Sigmoid colon (tissue), 7 donors: Measurements from ENCODE around the gene NTRK1. TPM values are rescaled to one million over a fixed set of nuclear protein-coding genes. Genes with fewer than 3 reads are reported as not detected.

Experiments used
- DNase-seq: peaks from one replicate; pipeline ENCODE4 v3.0.0-alpha.2; 2019
- H3K27ac ChIP-seq, 4 donors: fragments of 200-600 bp; sonication (generic); one replicate each; pipeline ENCODE4 v1.5.1; 2016 to 2019; ENCODE audit warnings: mild to moderate bottlenecking in 1 of 4
- H3K27me3 ChIP-seq, 3 donors: fragments of 200-600 bp; sonication (generic); one replicate each; pipeline ENCODE4 v1.5.1; 2019; ENCODE audit warnings: mild to moderate bottlenecking in 1 of 3
- H3K36me3 ChIP-seq, 4 donors: fragments of 200-600 bp; sonication (generic); one replicate each; pipeline ENCODE4 v1.5.1; 2016 to 2019
- H3K4me1 ChIP-seq, 4 donors: fragments of 200-600 bp; sonication (generic); one replicate each; pipeline ENCODE4 v1.5.1; 2017 to 2019
- H3K4me3 ChIP-seq, 4 donors: fragments of 200-600 bp; sonication (generic); one replicate each; pipeline ENCODE4 v1.5.1; 2017 to 2019; ENCODE audit warnings: mild to moderate bottlenecking in 2 of 4, moderate library complexity in 1 of 4
- H3K9me3 ChIP-seq, 4 donors: fragments of 200-600 bp in 3 of 4; sonication (generic) in 3 of 4; one replicate each; pipeline versions ENCODE4 v1.5.1 to v1.6.1; 2013 to 2019
- CTCF ChIP-seq, 4 experiments: fragments of 450-650 bp in 3 of 4; fragments of 200-600 bp in 1 of 4; IDR thresholded peaks; one replicate each; pipeline ENCODE4 v1.5.1; 2016 to 2019; ENCODE audit warnings: antibody characterized with exemption in 4 of 4, mild to moderate bottlenecking in 3 of 4, moderate library complexity in 2 of 4
- EP300 ChIP-seq, 4 donors: sonication (generic); formaldehyde crosslinking; IDR thresholded peaks; one replicate each; pipeline ENCODE4 v1.6.1; 2017; ENCODE audit warnings: antibody characterized with exemption in 4 of 4
- POLR2A ChIP-seq, 2 donors: fragments of 450-650 bp; IDR thresholded peaks; one replicate each; pipeline ENCODE4 v1.6.1; 2016; ENCODE audit warnings: antibody characterized with exemption in 2 of 2, mild to moderate bottlenecking in 2 of 2, moderate library complexity in 2 of 2
- POLR2AphosphoS5 ChIP-seq, 4 donors: sonication (generic); formaldehyde crosslinking; IDR thresholded peaks; one replicate each; pipeline ENCODE4 v1.6.1; 2017; ENCODE audit warnings: antibody characterized with exemption in 4 of 4
- WGBS, 2 donors: extraction: QIAGEN DNeasy Blood & Tissue Kit; methylation state at CpG; one replicate each; pipeline ENCODE4 v1.1.7; 2013; 5-methylcytosine and 5-hydroxymethylcytosine counted together
- intact Hi-C: fragments of 100-400 bp; cut with DNase I; formaldehyde crosslinking; loops from one replicate; pipeline ENCODE4 v1.15.1; 2023
- polyA plus RNA-seq, 3 donors: library from polyadenylated mRNA; stranded (reverse); fragments of 200-250 nt; gene quantifications; one replicate each; pipeline ENCODE4 v1.2.3, GENCODE V29; 2013
- total RNA-seq, 4 donors: library from RNA; depleted of rRNA; stranded (reverse); fragments of >200 nt; gene quantifications; one replicate each; pipeline ENCODE4 v1.1.0, GENCODE V29; 2016
- donor health status: healthy with polysubstance abuse.
- donor health status: Bipolar disorder and iron deficiency.
- donor health status: healthy.

NTRK1 gene
- total and polyA plus RNA-seq, 7 donors, result 0.42 to 4.9 (median 2.0) TPM; not detected in 1

- intact Hi-C loops, result loop anchor here (1.0 to 10.0 kb wide), 3 partner anchors 28 to 188 kb away; partner anchors contain the start of genes CRABP2 and LRRC71
- WGBS, 2 donors, result 3 to 8% methylated on average over 48 of the region's 48 CpGs
- TF ChIP-seq CTCF (IDR thresholded peaks at IDR 0.05), result peak; percentile 14 to 77 (median 60)
- TF ChIP-seq EP300 (IDR thresholded peaks at IDR 0.05), result no peak
- no peak for TF ChIP-seq POLR2A (IDR thresholded peaks at IDR 0.05)
- TF ChIP-seq POLR2AphosphoS5 (IDR thresholded peaks at IDR 0.05), result peak in 2 of 4 donors; percentile 4 to 43
- DNase-seq, result peak; percentile 95
- Histone ChIP-seq H3K36me3 (no peaks in the 10 kb centered on the region), H3K9me3 (no peaks in the 10 kb centered on the region), H3K27me3 (peaks cover 18 to 31% (median 22%) of the 10 kb centered on the region in 3 donors), H3K27ac (peak overlapping the region; percentile 72 to 83 (median 77)), H3K4me1 (peaks cover 0 to 25% (median 15%) of the 10 kb centered on the region in 4 donors), H3K4me3 (peak overlapping the region; percentile 7 to 45 (median 44))
Measured at GRCh38 chr1:156892190-156893047, 31.8 kb downstream of the NTRK1 start.

GRCh38 chr1:156893048-156893953 lies 32.6 kb downstream of the NTRK1 start, which contains the start of gene PEAR1:
PEAR1 (plus strand) TSS chr1:156893718; CDS start chr1:156903927, 10,209 bp downstream.
- intact Hi-C loops, result loop anchor here (5.0 to 10.0 kb wide), 2 partner anchors 179 to 188 kb away; partner anchors contain the start of gene CRABP2
- Histone ChIP-seq H3K4me1 (peaks cover 0 to 27% (median 15%) of the 10 kb centered on the region in 4 donors), H3K9me3 (no peaks in the 10 kb centered on the region), H3K27me3 (peaks cover 18 to 39% (median 22%) of the 10 kb centered on the region in 3 donors), H3K4me3 (peak within 1 kb of the TSS; percentile 31 to 45 (median 44)), H3K27ac (peak within 1 kb of the TSS; percentile 72 to 83 (median 77)), H3K36me3 (no peaks in the 10 kb centered on the region)
- TF ChIP-seq EP300 (IDR thresholded peaks at IDR 0.05), result no peak
- no peak for TF ChIP-seq CTCF (IDR thresholded peaks at IDR 0.05)
- no peak for TF ChIP-seq POLR2A (IDR thresholded peaks at IDR 0.05)
- peak in 3 of 4 donors; percentile 55 to 69 (median 62) for TF ChIP-seq POLR2AphosphoS5 (IDR thresholded peaks at IDR 0.05)
- 13% methylated on average over 60 of the region's 60 CpGs for WGBS, 2 donors
- DNase-seq, result peak; percentile 83

DNA sequence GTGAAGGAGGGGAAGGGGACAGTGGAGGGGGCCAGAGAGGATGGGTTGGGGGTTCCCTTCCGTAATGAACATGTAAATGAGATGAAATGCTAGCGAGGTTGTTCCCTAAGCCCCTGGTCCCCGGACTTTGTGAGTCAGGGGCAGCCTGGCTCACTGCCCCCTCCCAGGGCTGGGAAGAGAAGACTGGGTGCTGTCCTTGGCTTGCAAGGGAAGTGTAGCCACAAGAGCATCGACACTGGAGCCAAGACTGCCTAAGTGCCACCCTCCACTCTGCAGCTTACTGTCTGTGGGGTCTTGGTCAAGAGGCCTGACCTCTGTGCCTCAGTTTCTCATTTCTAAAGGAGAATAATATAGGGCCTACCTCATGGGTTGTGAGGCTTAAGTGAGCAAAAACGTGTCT lies 33.3 kb downstream of the NTRK1 start:
- H3K9me3 ChIP-seq, result no peaks in the 10 kb centered on the region
- peak overlapping the region; percentile 31 to 45 (median 44) for H3K4me3 ChIP-seq
- H3K4me1 ChIP-seq, result peaks cover 0 to 33% (median 15%) of the 10 kb centered on the region in 4 donors
- 40 to 46% methylated on average over 5 of the region's 5 CpGs for WGBS, 2 donors
- DNase-seq, result no peak
- peak overlapping the region; percentile 72 to 83 (median 77) for H3K27ac ChIP-seq
- intact Hi-C loops, result loop anchor here (5.0 to 10.0 kb wide), 2 partner anchors 178 to 189 kb away; partner anchors contain the start of gene CRABP2
- H3K27me3 ChIP-seq, result peaks cover 18 to 41% (median 22%) of the 10 kb centered on the region in 3 donors
- no peaks in the 10 kb centered on the region for H3K36me3 ChIP-seq
- no peak for TF ChIP-seq POLR2AphosphoS5 (IDR thresholded peaks at IDR 0.05)
- TF ChIP-seq CTCF (IDR thresholded peaks at IDR 0.05), result no peak
- no peak for TF ChIP-seq POLR2A (IDR thresholded peaks at IDR 0.05)
- no peak for TF ChIP-seq EP300 (IDR thresholded peaks at IDR 0.05)

DNA sequence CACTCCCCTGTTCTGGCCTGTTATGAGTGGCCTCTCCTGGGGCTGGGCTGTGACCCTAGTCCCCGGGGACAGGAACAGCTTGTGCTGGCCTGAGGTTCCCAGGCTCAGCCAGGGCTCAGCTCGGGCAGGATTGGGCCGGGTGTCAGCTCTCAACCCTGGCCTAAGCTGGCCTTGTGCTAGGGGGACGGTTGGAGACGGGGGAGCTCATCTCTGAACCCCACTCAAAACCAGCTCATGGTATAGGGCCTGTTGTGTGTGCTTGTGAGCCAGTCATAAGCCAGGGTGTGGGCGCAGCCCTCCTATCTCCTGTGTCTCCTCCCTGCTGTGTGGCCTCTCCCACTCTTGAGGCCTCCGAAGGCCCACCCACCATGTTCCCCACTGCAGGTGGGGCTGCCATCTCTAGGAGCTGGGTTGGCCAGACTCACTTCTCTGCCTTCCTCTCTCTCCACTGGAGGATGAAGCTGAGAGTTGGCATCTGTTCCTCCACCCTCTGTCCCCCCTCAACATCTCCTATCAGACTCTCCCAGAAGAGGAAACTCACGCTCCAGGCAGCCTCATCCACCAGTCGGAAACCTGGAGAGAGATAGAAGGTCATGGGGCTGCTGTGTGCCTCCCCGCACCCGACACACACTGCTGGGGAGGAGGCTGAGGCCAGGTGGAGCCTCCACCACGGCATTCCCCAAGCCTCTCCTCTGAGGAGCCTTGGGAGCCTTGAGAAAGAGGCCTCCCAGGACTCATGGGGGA lies 34.2 kb downstream of the NTRK1 start:
- no peaks in the 10 kb centered on the region for H3K36me3 ChIP-seq
- peak overlapping the region; percentile 31 to 45 (median 44) for H3K4me3 ChIP-seq
- DNase-seq, result no peak
- H3K4me1 ChIP-seq, result peaks cover 0 to 38% (median 15%) of the 10 kb centered on the region in 4 donors
- TF ChIP-seq EP300 (IDR thresholded peaks at IDR 0.05), result no peak
- peak in 2 of 4 donors; percentile 30 to 34 for TF ChIP-seq POLR2AphosphoS5 (IDR thresholded peaks at IDR 0.05)
- no peak for TF ChIP-seq POLR2A (IDR thresholded peaks at IDR 0.05)
- H3K27me3 ChIP-seq, result peaks cover 18 to 41% (median 22%) of the 10 kb centered on the region in 3 donors
- H3K27ac ChIP-seq, result peak overlapping the region; percentile 72 to 83 (median 77)
- no peaks in the 10 kb centered on the region for H3K9me3 ChIP-seq
- 73 to 74% methylated on average over 12 of the region's 12 CpGs for WGBS, 2 donors
- intact Hi-C loops, result loop anchor here (5.0 to 10.0 kb wide), 2 partner anchors 177 to 190 kb away; partner anchors contain the start of gene CRABP2
